Smooth muscle cell of the pulmonary artery (primary cell): ENCODE measurements around the gene MAPKBP1. TPM values are rescaled to one million over a fixed set of nuclear protein-coding genes. Genes with fewer than 3 reads are reported as not detected.

ENCODE experiments used
- total RNA-seq: library from RNA; depleted of rRNA; stranded (reverse); fragments of >200 nt; gene quantifications from 2 replicates; pipeline ENCODE4 v1.2.3, GENCODE V29; 2014

The MAPKBP1 gene
- total RNA-seq, result 20.7 and 26.6 TPM in 2 replicates

GRCh38 chr15:41774062-41774881 is at the start of gene MAPKBP1:
TSS of gene MAPKBP1 (plus strand) at chr15:41774484. CDS start at chr15:41775276, 792 bp downstream.

GRCh38 chr15:41827880-41828806 is 53.9 kb downstream of the MAPKBP1 start, which contains the start of gene JMJD7:
TSS of gene JMJD7 (plus strand) at chr15:41828092. CDS start at chr15:41828125, 33 bp downstream.

GRCh38 chr15:41838400-41838897 is 64.2 kb downstream of the MAPKBP1 start, which contains the start of gene PLA2G4B:
TSS of gene PLA2G4B (plus strand) at chr15:41838847. CDS start at chr15:41838914, 67 bp downstream.

Other genes with a start within 250 kb of the MAPKBP1 start
- 25.5 and 30.3 TPM in 2 replicates for gene RPAP1, start 230.2 kb upstream of the MAPKBP1 start, total RNA-seq
- 7.6 and 11.5 TPM in 2 replicates for gene TYRO3, start 215.3 kb upstream of the MAPKBP1 start, total RNA-seq
- 34.6 and 36.2 TPM in 2 replicates for gene MGA, start 114.1 kb upstream of the MAPKBP1 start, total RNA-seq
- gene JMJD7, start 53.6 kb downstream of the MAPKBP1 start, total RNA-seq, result 2.5 and 4.1 TPM in 2 replicates
- gene PLA2G4B, start 64.4 kb downstream of the MAPKBP1 start, total RNA-seq, result 1.1 and 1.2 TPM in 2 replicates
- 0.20 and 0.36 TPM in 2 replicates for gene SPTBN5, start 119.6 kb downstream of the MAPKBP1 start, total RNA-seq
- gene EHD4, start 198.1 kb downstream of the MAPKBP1 start, total RNA-seq, result 13.9 and 27.6 TPM in 2 replicates
- gene PLA2G4E, start 246.6 kb downstream of the MAPKBP1 start, total RNA-seq, result not detected in 2 replicates